HEK293 (cell line): ENCODE results near the gene TNFRSF11A.

Experiments
- CTCF ChIA-PET: fragments of 350-600 bp; formaldehyde crosslinking; extraction: SDS; loops from one replicate; lab custom pipeline; 2021; ENCODE audit warnings: antibody characterized with exemption; lab: Yijun Ruan, JAX
- POLR2A ChIA-PET: fragments of 300-600 bp; formaldehyde crosslinking; extraction: SDS; loops from one replicate; lab custom pipeline; 2020; ENCODE audit warnings: antibody characterized with exemption, inconsistent platforms; lab: Yijun Ruan, JAX
- H3K27ac ChIP-seq: fragments of 200-500 bp; sonication (Bioruptor generic); 2 replicates; pipeline ENCODE4 v1.5.1; 2014; ENCODE audit warnings: low read depth, low read length, control low read depth, inconsistent platforms; ENCODE audit errors: extremely low read depth
- H3K36me3 ChIP-seq, 2 experiments: fragments of 200-500 bp in 1 of 2; sonication (Bioruptor generic) in 1 of 2; 1 replicate in 1 of 2; 2 replicates in 1 of 2; pipeline ENCODE4 v1.5.1; 2014 to 2017; ENCODE audit warnings: inconsistent platforms in 2 of 2, low read length in 2 of 2; ENCODE audit not compliant: control insufficient read depth in 2 of 2, insufficient read depth in 1 of 2
- H3K4me1 ChIP-seq: fragments of 200-500 bp; sonication (Bioruptor generic); 2 replicates; pipeline ENCODE4 v1.5.1; 2014; ENCODE audit warnings: mild to moderate bottlenecking, low read length, inconsistent platforms; ENCODE audit not compliant: control insufficient read depth, insufficient read depth
- H3K4me3 ChIP-seq: 2 replicates; pipeline ENCODE4 v1.5.1; 2011; ENCODE audit warnings: low read depth, mild to moderate bottlenecking, control low read depth, low read length, moderate library complexity
- H3K9me3 ChIP-seq: fragments of 200-500 bp; sonication (Bioruptor generic); 2 replicates; pipeline ENCODE4 v1.5.1; 2014; ENCODE audit warnings: low read depth, low read length, inconsistent platforms; ENCODE audit not compliant: control insufficient read depth, insufficient read depth
- TRIM28 ChIP-seq: IDR thresholded peaks from 2 replicates; pipeline ENCODE4 v1.6.1; 2011; ENCODE audit warnings: low read length, control low read depth, borderline replicate concordance
- ZBTB10 ChIP-seq: fragments of 450-650 bp; formaldehyde crosslinking; IDR thresholded peaks from 2 replicates; pipeline ENCODE4 v1.5.1; 2016; ENCODE audit warnings: missing biosample characterization, missing genetic modification characterization
- ZBTB17 ChIP-seq: fragments of 450-650 bp; formaldehyde crosslinking; IDR thresholded peaks from 2 replicates; pipeline ENCODE4 v1.5.1; 2016; ENCODE audit warnings: missing biosample characterization, missing genetic modification characterization
- ZFHX2 ChIP-seq: fragments of 450-650 bp; formaldehyde crosslinking; conservative IDR thresholded peaks from 2 replicates; pipeline ENCODE4 v1.5.1; 2016; ENCODE audit warnings: missing biosample characterization, missing genetic modification characterization
- ZFP37 ChIP-seq: fragments of 450-650 bp; formaldehyde crosslinking; IDR thresholded peaks from 2 replicates; pipeline ENCODE4 v1.5.1; 2016; ENCODE audit warnings: missing biosample characterization, missing genetic modification characterization
- ZNF221 ChIP-seq: fragments of 450-650 bp; formaldehyde crosslinking; IDR thresholded peaks from 2 replicates; pipeline ENCODE4 v1.5.1; 2017; ENCODE audit warnings: missing biosample characterization, missing genetic modification characterization, borderline replicate concordance
- ZNF266 ChIP-seq: fragments of 450-650 bp; formaldehyde crosslinking; IDR thresholded peaks from 2 replicates; pipeline ENCODE4 v1.5.1; 2016; ENCODE audit warnings: missing biosample characterization, missing genetic modification characterization, low read depth
- ZNF350 ChIP-seq: fragments of 450-650 bp; formaldehyde crosslinking; IDR thresholded peaks from 2 replicates; pipeline ENCODE4 v1.5.0; 2017; ENCODE audit warnings: missing biosample characterization, mild to moderate bottlenecking, missing genetic modification characterization
- ZNF362 ChIP-seq: fragments of 450-650 bp; formaldehyde crosslinking; IDR thresholded peaks from 2 replicates; pipeline ENCODE4 v1.5.1; 2016; ENCODE audit warnings: missing biosample characterization, missing genetic modification characterization
- ZNF501 ChIP-seq: fragments of 450-650 bp; formaldehyde crosslinking; IDR thresholded peaks from 2 replicates; pipeline ENCODE4 v1.5.1; 2016; ENCODE audit warnings: missing biosample characterization, missing genetic modification characterization
- ZNF548 ChIP-seq: fragments of 450-650 bp; formaldehyde crosslinking; IDR thresholded peaks from 2 replicates; pipeline ENCODE4 v1.5.1; 2016; ENCODE audit warnings: missing biosample characterization, missing genetic modification characterization
- ZNF785 ChIP-seq: fragments of 450-650 bp; formaldehyde crosslinking; IDR thresholded peaks from 2 replicates; pipeline ENCODE4 v1.5.1; 2016; ENCODE audit warnings: missing biosample characterization, missing genetic modification characterization
- ZXDB ChIP-seq: fragments of 450-650 bp; formaldehyde crosslinking; IDR thresholded peaks from 2 replicates; pipeline ENCODE4 v1.5.1; 2016; ENCODE audit warnings: missing biosample characterization, missing genetic modification characterization

TNFRSF11A gene

GRCh38 chr18:62387257-62387656 is 62.1 kb downstream of the TNFRSF11A start (continued):
- TF ChIP-seq ZBTB10 (tag by site-specific recombination): no peak

- Histone ChIP-seq H3K9me3 (no peaks in the 10 kb centered on the region), H3K4me1 (peaks cover 10% of the 10 kb centered on the region), H3K36me3 (no peaks in the 10 kb centered on the region; a peak in 1 of 3 replicates), H3K27ac (no peak overlapping the region), H3K4me3 (no peak overlapping the region)
- POLR2A ChIA-PET: interaction anchor here (1.1 kb wide), 1 partner anchor 10 kb away, joined by 3 read pairs; no protein-coding TSS in a partner anchor
- CTCF ChIA-PET: interaction anchor here (0.5 to 0.9 kb wide), 3 partner anchors 28 to 1936 kb away, joined by 3 read pairs; no protein-coding TSS in a partner anchor
- TF ChIP-seq ZXDB (tag by site-specific recombination) (no peak), ZNF362 (no peak), ZBTB17 (tag by site-specific recombination) (no peak), ZFHX2 (0 out of 2 replicates have a peak, but pooled peaks have one; percentile 6)
Measured at GRCh38 chr18:62388855-62389760, 64.0 kb downstream of the TNFRSF11A start.

GRCh38 chr18:62389761-62390481 is 64.8 kb downstream of the TNFRSF11A start:
- ChIA-PET CTCF (interaction anchor here (0.5 to 0.9 kb wide), 3 partner anchors 27 to 1936 kb away, joined by 3 read pairs; no protein-coding TSS in a partner anchor), POLR2A (interaction anchor here (1.1 kb wide), 1 partner anchor 11 kb away, joined by 3 read pairs; no protein-coding TSS in a partner anchor)
- no peak for TF ChIP-seq ZNF266 (tag by site-specific recombination)
- no peak for TF ChIP-seq ZNF501
- no peak for TF ChIP-seq ZNF350 (tag by site-specific recombination)
- Histone ChIP-seq H3K4me3 (no peak overlapping the region), H3K4me1 (peaks cover 10% of the 10 kb centered on the region), H3K27ac (no peak overlapping the region), H3K36me3 (no peaks in the 10 kb centered on the region; a peak in 1 of 3 replicates), H3K9me3 (no peaks in the 10 kb centered on the region)

GRCh38 chr18:62394006-62394763 is 69.1 kb downstream of the TNFRSF11A start:
- H3K9me3 ChIP-seq: no peaks in the 10 kb centered on the region
- no peak for TF ChIP-seq ZNF221 (tag by site-specific recombination)
- no peak for TF ChIP-seq ZNF548 (tag by site-specific recombination)
- TF ChIP-seq ZNF785 (tag by site-specific recombination): no peak
- no peak for TF ChIP-seq ZFP37 (tag by site-specific recombination)
- no peak for TF ChIP-seq TRIM28
- TF ChIP-seq, all 188 proteins: peak for 0
- Histone ChIP-seq H3K36me3 (no peaks in the 10 kb centered on the region), H3K27ac (no peak overlapping the region), H3K4me1 (no peaks in the 10 kb centered on the region), H3K4me3 (no peak overlapping the region)
- POLR2A ChIA-PET: interaction anchor here (0.6 kb wide), 1 partner anchor 321 kb away, joined by 3 read pairs; the partner anchor contains the start of gene PHLPP1
- CTCF ChIA-PET: interaction anchor here (0.7 kb wide), 1 partner anchor 55 kb away, joined by 3 read pairs; no protein-coding TSS in a partner anchor
